Mucosa of gallbladder (tissue), 1 donor: ENCODE results near the gene PAK6. TPM values are rescaled to one million over a fixed set of nuclear protein-coding genes. Genes with fewer than 3 reads are reported as not detected.

ENCODE experiments used
- DNase-seq: peaks from one replicate; pipeline ENCODE4 v3.0.0-alpha.2; 2020; ENCODE audit warnings: low spot score
- total RNA-seq: library from RNA; stranded (reverse); gene quantifications from one replicate; pipeline ENCODE4 v1.2.1, GENCODE V29; 2021
- donor health status: DM: no; HTN: no; CAD: no.

PAK6 gene
- total RNA-seq: 7.9 TPM

DNA sequence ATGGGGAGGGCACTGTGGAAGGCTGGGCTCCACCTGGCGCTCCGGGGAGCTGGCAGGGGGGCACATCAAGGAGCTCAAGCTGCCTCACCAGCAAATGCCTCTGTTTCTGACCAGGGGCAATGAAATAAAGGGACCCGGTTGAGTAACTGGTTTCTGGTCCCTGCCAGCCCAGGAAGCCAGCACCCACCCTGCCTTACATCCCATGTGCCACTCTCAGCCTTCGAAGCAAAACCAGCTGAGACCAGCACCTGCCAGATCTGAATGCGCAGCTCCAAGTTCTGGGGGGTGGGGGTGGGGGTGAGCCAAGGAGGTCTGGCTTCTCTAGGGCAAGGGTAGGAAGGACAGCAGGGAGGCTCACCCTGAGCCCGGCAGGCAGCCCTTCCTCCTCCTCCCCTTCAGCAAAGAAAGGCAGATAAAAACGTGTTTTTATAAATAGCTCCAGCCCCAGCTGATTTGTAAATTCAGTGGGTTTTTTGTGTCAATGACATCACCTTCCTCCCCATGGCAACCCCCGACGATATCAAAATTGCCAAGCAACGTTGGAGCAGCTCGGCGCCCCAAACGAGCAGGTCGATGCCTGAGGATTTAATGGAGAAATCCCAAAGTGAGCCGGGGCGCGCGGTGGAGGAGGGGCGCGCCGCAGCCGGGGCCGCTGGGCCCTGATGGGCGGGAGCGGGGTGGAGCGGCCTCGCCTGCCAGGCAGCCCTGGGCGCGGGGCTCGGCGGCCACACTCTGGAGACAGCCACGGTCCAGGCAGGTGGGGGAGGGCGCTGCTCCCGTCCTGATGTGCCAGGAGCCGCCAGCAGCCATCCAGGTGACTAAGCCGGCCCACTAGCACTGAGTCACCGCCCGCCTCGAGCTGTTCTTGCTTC, at the start of gene PAK6:
PAK6 (plus strand) TSS at position 532 of the 872 bp plus-strand sequence. CDS start 25,723 bp downstream, outside the sequence.
- peak; percentile 62 for DNase-seq

DNA sequence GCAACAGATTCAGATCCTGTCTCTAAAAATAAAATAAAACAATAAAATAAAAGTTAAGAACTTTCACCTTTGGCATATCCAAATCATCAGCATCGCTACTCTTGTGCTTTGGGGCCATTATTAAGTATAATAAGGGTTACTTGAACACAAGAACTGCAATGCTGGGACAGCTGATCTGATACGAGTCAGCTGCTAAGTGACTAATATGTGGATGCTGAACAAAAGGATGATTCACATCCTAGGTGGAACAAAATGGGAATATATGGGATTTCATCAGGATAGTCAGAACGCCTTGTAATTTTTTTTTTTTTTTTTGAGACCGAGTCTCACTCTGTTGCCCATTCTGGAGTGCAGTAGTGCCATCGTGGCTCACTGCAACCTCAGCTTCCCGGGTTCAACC, 48.3 kb upstream of the PAK6 start:
- no peak for DNase-seq

DNA sequence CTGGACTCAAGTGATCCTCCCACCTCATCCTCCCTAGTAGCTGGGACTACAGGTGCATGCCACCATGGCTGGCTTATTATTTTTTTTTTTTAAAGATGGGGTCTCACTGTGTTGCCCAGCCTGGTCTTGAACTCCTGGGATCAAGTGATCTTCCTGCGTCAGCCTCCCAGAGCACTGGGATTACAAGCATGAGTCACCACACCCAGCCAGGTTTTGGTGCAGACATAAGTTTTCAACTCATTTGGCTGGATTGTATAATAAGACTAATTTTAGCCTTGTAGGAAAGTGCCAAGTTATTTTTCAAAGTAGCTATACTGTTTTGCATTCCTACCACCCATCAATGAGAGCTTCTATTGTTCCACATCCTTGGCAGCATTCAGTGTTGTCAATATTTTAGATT, 45.9 kb upstream of the PAK6 start:
- no peak for DNase-seq

DNA sequence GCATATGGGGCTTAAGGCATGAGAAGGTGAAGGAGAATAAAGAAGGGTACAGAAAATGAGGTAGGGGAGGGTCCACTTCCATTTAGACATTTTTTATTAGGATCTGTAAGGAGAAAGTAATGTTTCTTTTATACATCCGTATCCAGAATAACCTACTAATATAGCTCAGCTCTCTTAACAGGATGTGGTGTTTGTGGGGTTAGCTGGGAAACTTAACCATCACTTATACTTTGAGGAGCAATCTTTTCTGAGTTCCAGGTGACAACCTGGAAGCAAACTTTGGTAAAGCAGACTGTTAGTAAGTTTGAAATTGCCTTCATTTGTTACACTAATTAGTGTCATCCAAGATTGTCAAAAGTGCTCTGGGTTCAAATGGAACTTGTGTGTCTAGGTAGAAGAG, 41.4 kb upstream of the PAK6 start:
- DNase-seq: no peak

DNA sequence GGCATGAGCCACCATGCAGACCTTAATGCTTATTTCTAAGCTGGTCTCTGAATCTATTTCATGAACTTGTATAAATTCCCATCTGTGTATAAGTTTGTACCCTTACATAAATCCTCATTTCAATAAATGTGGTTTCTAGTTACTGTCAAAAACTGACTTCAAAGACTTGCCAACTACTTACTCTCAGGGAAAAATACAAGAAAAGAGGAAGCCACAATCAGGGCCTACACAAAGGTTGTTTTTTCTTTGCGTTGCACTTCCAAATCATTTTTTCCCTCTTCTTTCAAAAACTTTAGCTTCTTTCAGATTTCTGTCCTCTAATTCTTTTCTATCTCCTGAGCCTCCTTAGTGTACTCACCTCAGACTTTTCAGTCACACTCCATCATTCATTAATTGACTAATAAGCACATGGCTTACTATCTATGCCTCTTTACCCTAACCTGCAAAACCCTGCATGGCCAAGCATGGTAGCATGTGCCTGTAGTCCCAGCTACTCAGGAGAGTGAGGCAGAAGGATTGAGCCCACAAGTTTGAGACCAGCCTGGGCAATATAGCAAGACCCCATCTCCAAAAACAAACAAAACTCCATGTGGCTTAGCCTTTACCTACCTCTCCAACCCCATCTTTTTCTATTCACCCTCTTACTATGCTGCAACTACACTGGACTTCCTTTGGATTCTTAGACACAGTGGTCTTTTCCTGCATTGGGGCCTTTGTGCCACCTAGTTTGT, 40.3 kb upstream of the PAK6 start:
- no peak for DNase-seq

DNA sequence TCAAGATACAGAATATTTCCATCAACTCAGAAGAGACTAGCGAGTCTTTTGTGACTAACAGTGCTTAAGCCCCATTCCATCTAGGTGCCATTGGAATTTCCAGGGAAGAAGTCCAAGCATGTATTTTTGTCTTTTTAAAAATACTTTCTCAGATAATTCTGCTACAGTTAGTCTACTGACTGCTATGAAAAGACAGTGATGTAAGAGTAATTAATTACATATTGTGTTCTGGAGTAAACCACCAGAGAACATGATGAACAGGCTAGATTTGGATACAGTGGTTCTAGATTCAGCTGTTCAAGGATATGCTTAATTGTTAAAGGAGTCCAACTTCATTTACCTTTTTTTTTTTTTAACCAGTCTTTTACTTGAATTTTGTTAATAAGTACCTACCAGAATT, 34.8 kb upstream of the PAK6 start:
- DNase-seq: no peak

- peak; percentile 70 for DNase-seq
These were observed 21.6 kb upstream of the PAK6 start for GRCh38 chr15:40217166-40217824.

DNA sequence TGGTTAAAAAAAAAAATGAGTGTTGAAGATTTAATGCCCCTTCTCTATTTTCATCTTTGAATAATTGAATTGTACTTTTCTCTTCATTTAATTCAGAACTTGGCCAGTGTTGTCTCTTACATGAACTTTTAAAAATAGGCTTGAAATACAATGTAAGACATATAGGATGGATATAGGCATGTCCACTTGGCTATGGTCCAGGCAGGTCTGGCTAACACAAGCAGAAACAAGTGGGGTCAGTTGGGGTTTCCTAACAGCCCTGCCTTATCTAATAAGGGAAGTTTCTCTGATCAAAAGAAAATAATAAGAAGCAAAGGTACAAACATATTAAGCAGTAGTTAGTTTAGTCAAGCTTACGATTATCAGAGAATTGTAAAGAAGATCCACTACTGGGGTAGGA, 19.1 kb upstream of the PAK6 start:
- no peak for DNase-seq

DNA sequence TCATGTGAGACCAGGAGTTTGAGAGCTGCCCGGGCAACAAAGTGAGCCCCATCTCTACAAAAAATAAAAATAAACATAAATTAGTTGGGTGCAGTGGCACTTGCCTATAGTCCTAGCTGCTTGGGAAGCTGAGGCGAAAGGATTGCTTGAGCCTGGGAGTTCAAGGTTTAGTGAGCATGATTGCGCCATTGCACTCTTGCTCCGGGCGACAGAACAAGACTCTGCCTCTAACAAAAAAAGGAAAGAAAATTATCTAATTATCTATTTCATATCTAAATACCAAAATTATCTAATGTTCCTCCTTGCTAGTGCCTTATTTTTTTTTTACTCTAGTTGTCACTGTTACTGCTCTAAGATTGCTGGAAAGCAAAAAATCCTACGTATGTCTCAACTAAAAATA, 16.7 kb upstream of the PAK6 start:
- no peak for DNase-seq

DNA sequence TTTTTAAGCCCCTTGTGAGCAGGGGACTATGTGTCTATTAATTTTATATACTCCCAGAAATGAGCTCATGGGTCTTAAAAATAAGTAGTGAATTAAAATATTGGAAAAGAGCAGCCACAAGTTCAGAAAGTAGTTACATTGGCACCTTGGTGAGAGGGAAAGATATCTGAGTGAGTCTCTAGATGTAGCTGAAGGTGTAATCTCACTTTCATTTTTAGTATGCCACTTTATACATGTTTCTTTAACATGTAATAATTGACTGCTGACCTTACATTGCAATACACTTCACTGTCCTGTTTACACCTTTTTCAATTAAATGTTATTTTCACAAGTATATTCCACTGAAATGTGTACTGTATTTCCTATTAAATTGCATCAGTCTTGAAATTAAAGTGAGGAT, 12.1 kb upstream of the PAK6 start:
- no peak for DNase-seq

GRCh38 chr15:40229316-40229715, 9.5 kb upstream of the PAK6 start:
- DNase-seq: no peak

GRCh38 chr15:40229956-40230355, 8.9 kb upstream of the PAK6 start:
- DNase-seq: no peak

DNA sequence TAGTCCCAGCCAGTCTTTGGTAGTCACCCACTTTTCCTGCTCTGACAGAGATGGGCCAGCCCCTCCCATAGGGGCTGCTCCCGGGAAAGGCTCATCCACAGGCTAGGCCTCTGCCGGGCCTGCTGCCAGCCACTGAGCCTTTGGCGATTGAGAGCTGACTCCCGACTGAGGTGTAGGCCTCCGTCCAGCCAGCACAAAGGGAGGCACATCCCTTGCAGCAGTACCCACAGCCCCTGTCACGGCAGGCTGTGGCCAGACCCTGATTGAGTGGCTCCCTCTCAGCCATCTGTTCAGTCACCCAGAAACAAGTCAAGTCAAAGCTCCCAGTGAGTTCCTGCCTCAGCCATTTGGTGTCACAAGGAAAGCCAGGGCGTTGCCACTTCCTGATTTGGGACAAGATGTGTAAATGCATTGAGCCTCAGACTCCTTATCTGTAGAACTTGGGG, 6.2 kb upstream of the PAK6 start:
- no peak for DNase-seq

- DNase-seq: no peak
These were observed 4.9 kb upstream of the PAK6 start for GRCh38 chr15:40233727-40234577.

DNA sequence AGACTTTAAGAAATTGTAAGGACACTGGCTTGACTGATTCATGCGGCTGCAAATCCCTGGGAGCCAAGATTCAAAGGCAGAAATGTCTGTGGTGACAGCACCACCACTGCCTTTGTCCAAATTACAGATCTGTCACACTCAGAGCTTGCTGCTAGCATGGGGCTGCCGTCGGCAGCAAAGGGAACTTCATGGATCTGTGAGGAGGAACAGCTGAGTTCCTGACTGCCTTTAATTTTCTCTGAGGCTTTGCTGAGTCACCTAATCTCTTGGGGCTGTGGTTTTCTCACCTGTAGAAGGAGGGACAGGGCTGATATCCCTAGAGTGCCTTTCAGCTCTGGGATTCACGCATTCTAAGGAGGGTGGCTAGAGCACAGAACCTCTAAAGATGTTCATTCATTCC, 4.1 kb upstream of the PAK6 start:
- DNase-seq: peak; percentile 9

- peak; percentile 4 for DNase-seq
These were observed 3.5 kb upstream of the PAK6 start for GRCh38 chr15:40235201-40235885.

DNA sequence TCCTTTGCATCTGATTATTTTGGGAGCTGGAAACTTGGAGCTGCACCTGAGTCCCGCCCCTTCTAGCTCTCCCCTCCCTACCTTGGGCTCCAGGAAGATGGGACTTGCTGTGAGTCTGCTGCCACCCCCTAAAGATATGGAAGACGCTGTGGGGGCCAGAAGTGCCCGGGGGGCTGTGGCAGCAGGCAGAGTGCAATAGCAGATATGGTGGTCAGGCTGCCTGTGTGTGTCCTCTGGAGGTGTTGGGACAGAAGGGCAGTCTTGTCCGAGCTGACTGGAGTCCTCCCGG, 485 bp downstream of the PAK6 start:
- DNase-seq: no peak

- no peak for DNase-seq
These were observed 1.1 kb downstream of the PAK6 start for GRCh38 chr15:40239693-40240618.

DNA sequence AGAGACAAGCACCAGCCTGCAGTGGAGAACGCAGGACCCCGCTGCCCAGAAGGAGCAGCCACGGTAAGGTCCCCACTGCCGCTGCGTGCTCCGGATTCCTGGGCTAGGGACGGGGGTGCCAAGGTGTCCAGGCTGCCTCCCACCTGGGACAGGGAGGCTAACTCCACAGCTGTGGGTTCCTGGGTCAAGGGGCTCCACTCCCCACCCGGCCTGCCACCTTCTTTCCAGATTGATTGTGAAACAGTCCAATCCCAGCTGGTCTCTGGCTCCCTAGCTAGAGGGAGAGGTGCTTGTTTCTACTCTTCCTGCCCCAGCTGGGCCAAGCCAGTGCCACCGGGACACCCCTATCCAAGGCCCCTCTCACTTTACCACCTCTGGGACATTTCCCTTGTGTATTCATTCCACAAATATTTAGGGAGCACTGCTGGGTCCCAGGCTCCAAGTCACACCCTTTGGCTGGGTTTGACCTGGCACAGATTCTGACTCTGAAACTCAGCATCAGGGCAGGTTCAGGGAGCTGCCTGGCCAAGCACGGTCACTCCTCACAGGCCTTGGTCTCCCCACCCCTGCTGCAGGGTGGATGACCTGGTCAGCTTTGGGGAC, 1.9 kb downstream of the PAK6 start:
- DNase-seq: no peak
